ENCODE data around the gene HBZ. TPM values are rescaled to one million over a fixed set of nuclear protein-coding genes. Genes with fewer than 3 reads are reported as not detected.
"Not testable (repeated sequence)": the region's sequence is repeated elsewhere in the genome, so short reads cannot be mapped to it uniquely, and the experiment has no call there.

Gene HBZ
- total RNA-seq, 6 experiments from 2014 or later: not detected

GRCh38 chr16:159136-159849 is 6.8 kb downstream of the HBZ start:
- DNase-seq: no peak
- no peak overlapping the region for H3K27ac Mint-ChIP-seq

DNA sequence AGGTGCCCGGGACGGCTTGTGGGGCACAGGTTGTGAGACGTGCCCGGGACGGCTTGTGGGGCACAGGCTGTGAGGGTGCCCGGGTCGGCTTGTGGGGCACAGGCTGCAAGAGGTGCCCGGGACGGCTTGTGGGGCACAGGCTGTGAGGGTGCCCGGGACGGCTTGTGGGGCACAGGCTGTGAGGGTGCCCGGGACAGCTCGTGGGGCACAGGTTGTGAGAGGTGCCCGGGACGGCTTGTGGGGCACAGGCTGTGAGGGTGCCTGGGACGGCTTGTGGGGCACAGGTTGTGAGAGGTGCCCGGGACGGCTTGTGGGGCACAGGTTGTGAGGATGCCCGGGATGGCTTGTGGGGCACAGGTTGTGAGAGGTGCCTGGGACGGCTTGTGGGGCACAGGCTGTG is 7.8 kb downstream of the HBZ start:
- H3K27me3 Mint-ChIP-seq (ENCODE audit: insufficient read depth); DNase-seq; H3K27ac Mint-ChIP-seq; H3K4me1 Mint-ChIP-seq (ENCODE audit: low read depth); H3K4me3 Mint-ChIP-seq; H3K9me3 Mint-ChIP-seq; H3K36me3 Mint-ChIP-seq (ENCODE audit: low read depth): not testable (repeated sequence)

More at GRCh38 chr16:159136-159849, 6.8 kb downstream of the HBZ start:
- Mint-ChIP-seq H3K36me3 (ENCODE audit: low read depth) (peaks cover 5% of the 10 kb centered on the region; the same call in 1 of the 2 replicates), H3K4me3 (no peak overlapping the region), H3K9me3 (no peaks in the 10 kb centered on the region), H3K4me1 (ENCODE audit: low read depth) (peaks cover 8% of the 10 kb centered on the region), H3K27me3 (ENCODE audit: insufficient read depth) (peaks cover 15% of the 10 kb centered on the region)
- no peak for TF ChIP-seq CTCF (IDR thresholded peaks at IDR 0.05)

- no peaks in the 10 kb centered on the region for H3K9me3 Mint-ChIP-seq
- H3K4me1 Mint-ChIP-seq (ENCODE audit: low read depth): no peaks in the 10 kb centered on the region
- H3K36me3 Mint-ChIP-seq (ENCODE audit: low read depth): no peaks in the 10 kb centered on the region
- H3K4me3 Mint-ChIP-seq: no peak overlapping the region
- TF ChIP-seq CTCF (IDR thresholded peaks at IDR 0.05): no peak
- no peak for DNase-seq
- H3K27ac Mint-ChIP-seq: no peak overlapping the region
- H3K27me3 Mint-ChIP-seq (ENCODE audit: insufficient read depth): peaks cover 9% of the 10 kb centered on the region
Observed at GRCh38 chr16:160691-161190, 8.3 kb downstream of the HBZ start.

DNA sequence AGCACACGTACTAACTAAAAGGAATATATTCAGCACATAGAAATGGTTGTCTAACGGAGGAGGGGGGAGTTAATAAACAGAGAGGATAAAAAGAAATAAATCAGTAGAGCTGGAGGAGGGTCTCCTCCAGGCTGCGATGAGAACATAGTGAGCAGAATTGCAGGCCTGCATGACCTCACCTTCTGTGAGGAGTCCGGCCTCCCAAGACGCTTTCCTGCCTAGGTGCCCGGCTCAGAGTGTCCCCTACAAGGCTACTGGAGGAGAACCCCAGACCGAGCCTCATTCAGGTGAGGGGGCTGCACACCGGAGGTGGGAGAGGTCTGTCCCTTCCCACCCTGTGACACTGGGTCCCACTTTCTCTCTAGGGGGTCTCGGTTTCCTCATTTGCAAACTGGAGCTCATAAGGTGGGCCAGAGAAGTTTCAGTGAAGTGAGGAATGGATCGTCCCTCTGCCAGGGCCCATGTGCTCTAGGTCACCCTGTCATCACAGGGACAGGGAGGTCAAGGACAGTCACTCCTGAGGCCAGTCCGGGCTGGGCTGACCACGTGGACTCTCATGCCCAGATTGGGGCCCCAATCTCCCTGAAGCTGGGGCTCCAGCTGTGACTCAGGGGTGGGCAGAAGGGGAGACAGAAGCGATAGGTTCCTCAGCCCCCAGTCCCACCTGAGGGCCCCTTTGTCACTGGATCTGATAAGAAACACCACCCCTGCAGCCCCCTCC is 10.0 kb downstream of the HBZ start:
- no peak for DNase-seq
- Mint-ChIP-seq H3K9me3 (no peaks in the 10 kb centered on the region), H3K4me3 (no peak overlapping the region), H3K4me1 (ENCODE audit: low read depth) (no peaks in the 10 kb centered on the region), H3K27ac (no peak overlapping the region), H3K36me3 (ENCODE audit: low read depth) (no peaks in the 10 kb centered on the region), H3K27me3 (ENCODE audit: insufficient read depth) (peaks cover 14% of the 10 kb centered on the region)
- no peak for TF ChIP-seq CTCF (IDR thresholded peaks at IDR 0.05)

- DNase-seq; H3K4me3 Mint-ChIP-seq; H3K36me3 Mint-ChIP-seq (ENCODE audit: low read depth); H3K27ac Mint-ChIP-seq; H3K9me3 Mint-ChIP-seq; H3K4me1 Mint-ChIP-seq (ENCODE audit: low read depth): not testable (repeated sequence)
- H3K27me3 Mint-ChIP-seq (ENCODE audit: insufficient read depth): peaks cover 17% of the 10 kb centered on the region
Observed at GRCh38 chr16:163139-163538, 10.7 kb downstream of the HBZ start.

DNA sequence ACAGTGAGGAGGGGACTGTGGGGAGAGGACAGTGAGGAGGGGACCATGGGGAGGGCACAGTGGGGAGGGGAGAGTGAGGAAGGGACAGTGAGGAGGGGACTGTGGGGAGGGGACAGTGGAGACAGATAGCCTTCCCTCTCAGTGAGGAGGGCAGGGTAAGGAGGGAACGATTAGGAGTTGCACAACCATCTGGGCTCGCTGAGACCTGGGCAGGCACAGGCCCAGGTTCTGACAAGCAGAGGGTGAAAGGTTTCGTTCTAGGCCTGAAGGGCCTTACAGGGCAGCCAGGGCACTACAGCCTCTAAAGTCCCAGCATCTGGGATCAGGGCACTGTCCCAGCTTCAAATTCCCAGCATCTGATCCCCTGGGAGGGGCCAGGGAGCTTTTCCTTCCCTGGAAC is 11.3 kb downstream of the HBZ start:
- not testable (repeated sequence) for H3K4me1 Mint-ChIP-seq (ENCODE audit: low read depth)

DNA sequence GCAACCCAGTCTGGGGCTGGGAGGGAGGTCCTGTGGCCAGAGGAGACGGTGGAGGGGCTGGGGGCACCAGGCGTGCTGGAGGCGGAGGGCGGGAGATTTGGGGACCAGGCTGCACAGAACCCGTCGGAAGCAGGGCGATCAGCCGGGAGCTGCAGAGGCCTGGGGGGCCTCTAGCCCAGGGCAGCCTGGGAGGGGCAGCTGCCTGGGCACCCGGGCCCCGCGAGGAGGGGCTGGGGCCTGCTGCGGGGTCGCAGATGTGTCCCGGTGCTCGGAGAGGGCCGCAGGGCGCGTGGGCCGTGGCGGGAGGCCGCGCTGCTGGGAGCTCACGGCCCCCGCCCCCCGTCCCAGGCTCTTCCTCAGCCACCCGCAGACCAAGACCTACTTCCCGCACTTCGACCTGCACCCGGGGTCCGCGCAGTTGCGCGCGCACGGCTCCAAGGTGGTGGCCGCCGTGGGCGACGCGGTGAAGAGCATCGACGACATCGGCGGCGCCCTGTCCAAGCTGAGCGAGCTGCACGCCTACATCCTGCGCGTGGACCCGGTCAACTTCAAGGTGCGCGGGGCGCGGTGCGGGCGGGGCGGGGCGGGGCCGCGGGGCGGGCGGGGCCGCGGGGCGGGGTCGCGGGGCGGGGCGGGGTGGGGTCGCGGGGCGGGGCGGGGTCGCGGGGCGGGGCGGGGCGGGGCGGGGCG is 11.8 kb downstream of the HBZ start:
- H3K9me3 Mint-ChIP-seq; H3K4me3 Mint-ChIP-seq; H3K36me3 Mint-ChIP-seq (ENCODE audit: low read depth); H3K27ac Mint-ChIP-seq; H3K4me1 Mint-ChIP-seq (ENCODE audit: low read depth); DNase-seq: not testable (repeated sequence)
- peaks cover 24% of the 10 kb centered on the region for H3K27me3 Mint-ChIP-seq (ENCODE audit: insufficient read depth)

More for the DNA sequence above, 11.3 kb downstream of the HBZ start:
- peaks cover 23% of the 10 kb centered on the region for H3K27me3 Mint-ChIP-seq (ENCODE audit: insufficient read depth)
- H3K4me3 Mint-ChIP-seq; DNase-seq; H3K27ac Mint-ChIP-seq; H3K36me3 Mint-ChIP-seq (ENCODE audit: low read depth); H3K9me3 Mint-ChIP-seq: not testable (repeated sequence)

All from HFFc6 (cell line).